Activated CD4-positive, alpha-beta T cell treated with anti-CD3 and anti-CD28 coated beads, Interleukin-2, amount 50 U/mL, for 4 hours (primary cell): ENCODE measurements around the gene FGF22.
A peak's percentile ranks its signal among the peaks of the same experiment; 100 is the strongest.
"Not testable (repeated sequence)": the region's sequence is repeated elsewhere in the genome, so short reads cannot be mapped to it uniquely, and the experiment has no call there.

Source experiments
- DNase-seq, 2 experiments: peaks; one replicate each; pipeline ENCODE4 v3.0.0-alpha.2; 2020

Gene FGF22

DNA sequence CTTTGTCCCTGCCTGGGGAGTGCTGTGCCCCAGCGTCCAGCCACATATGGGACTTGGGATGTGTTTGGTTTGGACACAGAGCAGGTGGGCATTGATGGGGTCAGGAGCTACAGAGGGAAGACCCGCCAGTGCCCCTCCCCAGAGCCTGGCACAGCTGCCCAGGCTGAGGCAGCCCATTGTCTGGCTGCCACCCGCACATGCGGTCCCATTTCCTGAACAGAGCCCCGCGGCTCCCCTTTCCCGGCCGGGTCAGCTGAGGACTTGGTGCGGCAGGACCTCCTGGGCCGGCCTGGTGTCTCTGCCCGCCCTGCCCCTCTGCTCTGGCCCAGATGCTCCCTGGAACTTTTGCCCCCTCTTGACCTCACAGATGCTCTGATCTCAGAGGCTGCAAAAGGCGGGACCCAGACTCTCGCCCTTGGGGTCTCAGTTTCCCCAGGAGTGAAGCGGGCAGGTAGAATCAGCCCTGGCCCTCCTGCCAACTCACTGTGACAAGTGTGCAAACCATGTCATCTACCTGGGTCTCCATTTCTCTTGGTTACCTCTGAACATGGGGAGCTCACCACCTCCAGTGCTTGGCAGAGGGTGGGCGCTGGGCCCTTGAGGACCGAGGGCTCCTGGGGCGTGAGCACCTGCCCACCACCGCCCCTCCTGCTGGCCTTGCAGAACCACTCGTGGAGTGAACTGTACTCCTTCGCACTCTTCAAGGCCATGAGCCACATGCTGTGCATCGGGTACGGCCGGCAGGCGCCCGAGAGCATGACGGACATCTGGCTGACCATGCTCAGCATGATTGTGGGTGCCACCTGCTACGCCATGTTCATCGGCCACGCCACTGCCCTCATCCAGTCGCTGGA, 32.2 kb upstream of the FGF22 start:
- no peak for DNase-seq

DNA sequence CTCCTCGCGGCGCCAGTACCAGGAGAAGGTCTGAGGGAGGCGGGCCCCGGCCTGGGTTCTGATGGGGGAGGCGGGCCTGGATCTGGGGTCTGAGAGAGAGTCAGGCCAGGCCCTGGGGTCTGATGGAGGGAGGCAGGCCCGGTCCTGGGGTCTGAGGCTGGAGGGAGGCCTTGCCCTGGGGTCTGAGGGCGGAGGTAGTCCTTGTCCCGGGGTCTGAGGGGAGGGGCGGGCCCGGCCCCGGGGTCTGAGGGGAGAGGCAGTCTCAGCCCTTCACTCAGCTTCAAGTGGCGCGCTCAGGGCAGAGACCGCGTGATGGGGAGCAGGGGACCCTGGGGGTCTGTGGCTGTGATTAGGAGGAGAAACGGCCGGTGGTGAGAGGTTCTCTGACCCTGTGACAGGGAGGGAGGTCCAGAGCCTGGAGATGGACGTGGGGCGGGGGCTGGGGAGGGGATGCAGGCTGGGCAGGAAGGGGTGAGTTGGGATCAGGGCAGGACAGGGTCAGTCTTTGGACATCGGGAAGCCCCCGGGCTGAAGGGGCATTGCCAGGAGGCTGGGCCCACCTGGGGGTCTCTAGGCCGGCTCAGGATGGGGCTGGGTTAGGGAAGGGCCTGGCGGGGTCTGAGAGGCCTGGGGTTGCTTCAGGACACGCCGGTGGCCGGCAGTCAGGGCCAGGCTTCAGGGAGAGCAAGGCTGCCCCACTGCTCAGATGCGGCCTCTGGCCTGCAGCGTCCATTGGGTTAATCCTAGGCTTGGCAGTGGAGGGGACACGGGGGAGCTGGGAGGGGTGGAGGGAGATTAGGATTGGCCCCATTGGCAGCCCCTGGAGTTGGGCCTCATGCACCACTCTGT, 31.3 kb upstream of the FGF22 start:
- DNase-seq: no peak

- DNase-seq: no peak
Observed at GRCh38 chr19:609004-609346, 30.7 kb upstream of the FGF22 start.

DNA sequence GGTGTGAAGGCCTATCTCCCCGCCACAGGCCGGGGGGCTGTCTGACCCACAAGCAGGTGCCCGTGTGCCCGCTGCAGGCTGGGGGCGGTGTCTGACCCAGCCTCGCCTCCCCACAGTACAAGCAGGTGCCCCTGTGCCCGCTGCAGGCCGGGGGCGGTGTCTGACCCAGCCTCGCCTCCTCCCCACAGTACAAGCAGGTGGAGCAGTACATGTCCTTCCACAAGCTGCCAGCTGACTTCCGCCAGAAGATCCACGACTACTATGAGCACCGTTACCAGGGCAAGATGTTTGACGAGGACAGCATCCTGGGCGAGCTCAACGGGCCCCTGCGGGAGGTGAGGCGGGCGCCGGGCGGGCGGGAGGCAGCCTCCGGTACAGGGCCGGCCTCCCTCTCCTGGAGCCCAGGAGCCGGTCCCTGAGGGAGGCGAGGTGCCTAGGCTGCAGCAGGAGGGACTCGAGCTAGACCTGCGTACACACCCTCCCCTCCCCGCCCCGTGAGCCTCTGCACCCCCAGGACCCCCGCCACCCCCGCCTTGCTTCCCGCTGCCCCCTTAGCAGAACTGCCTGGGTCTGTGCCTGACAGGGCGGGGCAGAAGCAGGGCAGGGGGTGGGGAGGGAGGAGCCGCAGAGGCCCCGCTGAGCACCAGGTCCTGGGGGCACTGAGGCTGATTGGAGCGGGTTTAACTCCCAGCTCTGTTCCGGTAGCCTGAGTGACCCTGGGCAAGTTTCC, 29.4 kb upstream of the FGF22 start:
- DNase-seq: no peak

DNA sequence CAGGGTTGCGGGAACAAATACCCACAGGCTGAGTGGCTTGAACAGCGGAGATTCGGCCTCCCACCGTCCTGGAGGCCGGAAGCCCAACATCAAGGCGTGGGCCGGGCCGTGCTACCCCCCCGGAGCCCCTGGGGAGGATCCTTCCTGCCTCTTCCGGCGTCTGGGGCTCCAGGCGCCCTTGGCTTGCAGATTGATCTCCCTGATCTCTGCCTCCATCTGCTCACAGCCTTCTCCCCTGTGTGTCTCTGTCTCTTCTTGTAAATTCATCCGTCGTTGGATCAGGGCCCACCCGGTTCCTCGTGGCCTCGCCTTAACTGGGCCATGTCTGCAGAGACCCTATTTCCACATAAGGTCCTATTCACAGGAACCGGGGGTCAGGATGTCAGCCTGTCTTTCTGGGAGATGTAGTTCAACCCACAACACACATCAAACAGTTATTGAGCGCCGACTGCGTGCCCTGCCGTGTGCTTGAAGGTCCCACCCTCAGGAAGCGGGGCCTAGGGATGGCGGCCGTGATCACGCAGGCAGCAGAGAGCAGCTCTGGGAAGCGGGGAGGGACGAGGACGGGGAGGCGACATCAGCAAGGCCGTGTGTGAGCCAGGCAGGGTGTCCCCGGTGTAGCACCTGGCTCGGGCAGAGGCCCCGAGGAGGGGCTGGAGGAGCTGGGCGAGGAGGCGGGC, 28.7 kb upstream of the FGF22 start:
- DNase-seq: peak in 1 of 2 experiments; percentile 25

DNA sequence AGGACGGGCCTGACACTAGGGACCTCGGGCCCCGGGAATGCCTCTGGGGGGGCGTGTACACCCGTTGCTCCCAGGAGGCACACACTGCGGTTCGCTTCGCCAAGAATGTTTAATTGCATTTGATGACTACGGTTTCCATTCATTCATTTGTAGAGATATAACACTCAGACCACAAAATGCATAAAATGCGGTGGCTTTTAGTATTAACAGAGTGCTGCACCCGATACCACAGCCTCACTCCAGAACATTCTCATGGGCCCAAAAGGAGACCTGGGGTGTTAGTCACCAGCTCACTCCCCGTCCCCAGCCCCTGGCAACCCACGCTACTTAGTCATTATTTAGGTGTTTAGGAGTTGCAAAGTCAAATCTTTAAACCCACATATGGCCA, 28.2 kb upstream of the FGF22 start:
- peak; percentile 46 to 63 for DNase-seq

DNA sequence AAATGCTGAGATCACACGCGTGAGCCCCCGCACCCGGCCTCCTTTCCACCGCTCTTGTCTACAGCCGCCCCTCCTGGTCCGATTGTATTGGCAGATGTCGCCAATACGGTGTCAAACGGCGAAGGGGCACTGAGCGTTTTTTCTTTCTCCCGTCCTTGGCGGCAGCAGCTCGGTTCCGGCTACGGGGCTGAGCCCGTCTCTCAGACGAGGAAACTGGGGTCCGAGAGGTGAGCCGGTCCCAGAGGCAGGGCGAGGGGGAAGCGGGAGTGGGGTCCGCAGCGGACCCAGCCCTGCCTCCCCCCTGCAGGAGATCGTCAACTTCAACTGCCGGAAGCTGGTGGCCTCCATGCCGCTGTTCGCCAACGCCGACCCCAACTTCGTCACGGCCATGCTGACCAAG, 26.7 kb upstream of the FGF22 start:
- no peak for DNase-seq

GRCh38 chr19:613732-614567, 25.7 kb upstream of the FGF22 start:
- no peak for DNase-seq

DNA sequence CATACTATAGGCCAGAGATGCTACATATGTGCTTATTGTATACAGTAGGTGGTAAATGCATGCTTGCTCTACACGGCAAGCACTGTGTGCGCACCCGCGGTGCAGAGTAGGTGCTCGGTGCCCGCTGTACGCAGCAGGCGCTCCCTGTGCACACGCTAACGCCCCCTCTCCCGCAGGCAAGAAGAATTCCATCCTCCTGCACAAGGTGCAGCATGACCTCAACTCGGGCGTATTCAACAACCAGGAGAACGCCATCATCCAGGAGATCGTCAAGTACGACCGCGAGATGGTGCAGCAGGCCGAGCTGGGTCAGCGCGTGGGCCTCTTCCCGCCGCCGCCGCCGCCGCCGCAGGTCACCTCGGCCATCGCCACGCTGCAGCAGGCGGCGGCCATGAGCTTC, 24.1 kb upstream of the FGF22 start:
- no peak for DNase-seq

DNA sequence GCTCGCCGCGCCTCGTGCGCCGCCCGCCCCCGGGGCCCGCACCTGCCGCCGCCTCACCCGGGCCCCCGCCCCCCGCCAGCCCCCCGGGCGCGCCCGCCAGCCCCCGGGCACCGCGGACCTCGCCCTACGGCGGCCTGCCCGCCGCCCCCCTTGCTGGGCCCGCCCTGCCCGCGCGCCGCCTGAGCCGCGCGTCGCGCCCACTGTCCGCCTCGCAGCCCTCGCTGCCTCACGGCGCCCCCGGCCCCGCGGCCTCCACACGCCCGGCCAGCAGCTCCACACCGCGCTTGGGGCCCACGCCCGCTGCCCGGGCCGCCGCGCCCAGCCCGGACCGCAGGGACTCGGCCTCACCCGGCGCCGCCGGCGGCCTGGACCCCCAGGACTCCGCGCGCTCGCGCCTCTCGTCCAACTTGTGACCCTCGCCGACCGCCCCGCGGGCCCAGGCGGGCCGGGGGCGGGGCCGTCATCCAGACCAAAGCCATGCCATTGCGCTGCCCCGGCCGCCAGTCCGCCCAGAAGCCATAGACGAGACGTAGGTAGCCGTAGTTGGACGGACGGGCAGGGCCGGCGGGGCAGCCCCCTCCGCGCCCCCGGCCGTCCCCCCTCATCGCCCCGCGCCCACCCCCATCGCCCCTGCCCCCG, 23.5 kb upstream of the FGF22 start:
- no peak for DNase-seq

- DNase-seq: no peak
Observed at GRCh38 chr19:616747-617526, 22.7 kb upstream of the FGF22 start.

DNA sequence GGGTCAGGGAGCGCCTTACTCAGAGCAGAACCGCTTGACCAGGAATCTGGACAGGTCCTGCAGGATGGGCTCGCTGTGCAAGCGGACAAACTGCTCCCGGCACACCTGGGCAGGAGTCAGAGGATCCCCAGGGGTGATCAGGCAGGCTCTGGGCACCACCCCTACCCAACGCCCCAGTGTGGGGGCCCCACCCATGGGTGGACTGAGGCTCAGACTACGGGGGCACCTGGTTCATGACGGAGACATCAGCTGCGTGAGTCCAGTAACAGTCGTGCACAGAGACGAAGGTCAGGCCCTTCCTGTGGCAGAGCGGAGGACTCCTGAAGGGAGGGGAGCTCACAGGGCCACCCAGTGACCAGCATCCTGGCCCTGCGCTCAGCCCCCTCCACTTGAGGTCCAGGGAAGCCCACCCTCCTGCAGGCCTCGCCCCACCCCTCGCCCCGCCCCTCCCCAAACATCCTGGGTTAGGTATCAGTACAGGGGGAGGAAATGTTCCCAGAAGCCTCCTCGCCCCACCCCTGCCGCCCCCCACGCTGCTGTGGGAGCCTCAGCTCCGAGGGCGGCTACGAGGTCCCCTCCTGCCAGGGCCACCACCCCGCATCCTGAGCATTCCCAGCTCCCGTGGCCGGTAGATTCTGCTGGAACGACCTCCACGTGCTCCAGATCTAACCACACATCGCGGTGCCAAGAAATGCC, 22.0 kb upstream of the FGF22 start:
- DNase-seq: no peak

- DNase-seq: no peak
Observed at GRCh38 chr19:618247-618619, 21.4 kb upstream of the FGF22 start.

GRCh38 chr19:618674-619285, 20.9 kb upstream of the FGF22 start:
- no peak for DNase-seq

DNA sequence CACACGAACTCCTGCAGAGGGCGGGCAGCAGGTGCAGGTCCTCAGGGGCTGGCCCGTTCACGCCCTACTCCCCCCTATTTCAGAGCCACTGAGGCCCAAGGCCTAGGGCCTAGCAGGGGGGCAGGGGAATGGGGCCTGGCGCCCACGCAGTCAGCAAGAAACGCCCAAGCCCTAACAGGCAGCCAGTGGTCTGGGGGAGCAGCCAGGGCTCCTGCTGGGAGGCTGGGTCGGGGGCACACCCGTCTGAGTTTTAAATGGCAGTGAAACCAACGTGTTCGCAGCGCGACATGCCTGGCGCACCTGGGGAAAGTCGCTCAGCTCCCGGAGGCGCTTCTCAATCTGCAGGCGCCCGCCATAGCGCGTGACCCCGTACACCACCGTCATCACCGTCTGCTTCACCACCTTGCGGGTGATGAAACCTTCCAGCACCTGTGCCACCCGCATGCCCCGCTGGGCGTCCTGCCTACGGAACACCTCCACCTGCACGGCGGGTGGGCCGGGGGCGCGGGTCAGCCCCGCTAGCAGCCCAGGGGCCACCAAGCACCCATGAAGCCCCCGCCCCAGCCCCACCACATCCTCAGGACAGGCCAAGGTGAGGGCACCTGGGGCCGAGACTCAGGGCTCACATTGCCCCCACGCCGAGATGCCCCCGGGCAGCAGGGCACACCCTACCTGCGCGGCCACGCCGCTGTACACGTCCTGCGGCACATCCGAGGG, 20.2 kb upstream of the FGF22 start:
- no peak for DNase-seq

DNA sequence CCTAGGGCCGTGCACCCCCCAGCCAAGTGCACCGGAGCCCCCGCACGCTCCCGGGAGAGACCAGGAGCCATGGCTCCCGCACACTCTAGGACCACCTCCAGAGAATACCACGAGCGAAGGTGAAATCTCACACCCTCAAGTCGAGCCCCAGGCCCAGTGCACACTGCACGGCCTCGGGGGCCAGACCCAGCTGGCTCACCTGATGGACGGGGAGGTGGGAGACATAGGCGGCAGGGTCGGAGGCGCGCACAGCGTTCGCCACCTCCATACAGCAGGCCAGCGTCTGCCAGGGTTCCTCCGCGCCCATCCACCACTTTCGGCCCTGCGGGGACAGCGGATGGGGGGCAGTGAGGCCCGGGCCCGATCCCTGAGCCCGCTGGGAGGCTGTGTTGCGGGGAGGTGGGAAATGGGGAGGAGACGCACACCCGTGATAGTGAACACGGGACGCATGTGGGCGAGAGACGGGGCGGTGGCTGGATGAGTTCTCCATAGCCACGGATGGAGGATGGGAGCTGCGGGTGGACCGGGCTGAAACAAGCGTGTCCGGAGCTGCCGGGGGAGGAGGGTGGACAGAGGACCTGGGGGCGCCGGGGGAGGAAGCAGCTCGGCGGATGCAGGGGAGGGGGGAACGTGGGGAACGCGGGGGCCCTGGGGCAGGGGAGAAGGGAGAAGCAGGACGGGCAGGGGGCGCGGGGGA, 19.4 kb upstream of the FGF22 start:
- DNase-seq: no peak

- DNase-seq: not testable (repeated sequence)
Observed at GRCh38 chr19:621191-621590, 18.5 kb upstream of the FGF22 start.

DNA sequence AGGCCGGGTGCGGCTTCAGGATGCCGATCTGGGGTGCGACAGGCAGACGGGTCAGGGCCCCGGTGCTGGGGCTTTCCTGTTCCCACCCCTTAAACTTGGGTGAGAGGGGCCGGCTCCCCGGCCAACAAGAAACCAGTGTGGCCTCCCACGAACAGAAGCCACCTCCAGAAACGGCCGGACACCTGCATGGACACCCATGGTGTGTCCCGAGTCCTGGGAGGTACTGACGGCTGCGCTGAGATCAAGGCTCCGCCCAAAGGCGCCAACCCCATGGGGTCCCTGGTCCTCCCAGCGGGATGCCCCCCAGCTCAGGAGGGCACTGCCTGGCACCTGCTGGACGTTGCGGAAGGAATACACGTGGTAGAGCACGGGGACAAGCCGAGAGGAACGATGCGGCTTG, 17.9 kb upstream of the FGF22 start:
- no peak for DNase-seq
